Measurements from ENCODE around the gene NLRC5.
"Not testable (repeated sequence)": the region's sequence is repeated elsewhere in the genome, so short reads cannot be mapped to it uniquely, and the experiment has no call there.

NLRC5 gene

GRCh38 chr16:57049678-57050077 is 60.3 kb downstream of the NLRC5 start:
- no peak for DNase-seq (ENCODE audit: low spot score)

- no peak for DNase-seq (ENCODE audit: low spot score)
Observed at GRCh38 chr16:57051696-57052228, 62.4 kb downstream of the NLRC5 start.

DNA sequence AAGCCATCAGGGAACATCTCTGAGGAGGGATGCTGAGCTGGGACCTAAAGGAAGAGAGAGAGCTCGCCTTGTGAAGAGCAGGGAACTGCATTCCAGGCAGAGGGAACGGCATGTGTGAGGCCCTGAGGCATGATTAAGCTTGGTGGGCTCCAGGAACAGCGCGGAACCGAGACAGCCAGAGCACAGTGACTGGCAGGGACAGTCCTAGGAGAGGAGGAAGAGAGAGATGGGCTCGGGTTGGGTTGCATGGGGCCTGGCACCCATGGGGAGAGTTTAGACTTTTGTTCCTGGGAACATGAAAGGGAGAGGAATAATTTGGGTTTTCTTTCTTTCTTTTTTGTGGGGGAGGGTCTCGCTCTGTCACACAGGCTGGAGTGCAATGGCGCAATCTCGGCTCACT is 63.8 kb downstream of the NLRC5 start:
- no peak for DNase-seq (ENCODE audit: low spot score)

- no peak for DNase-seq (ENCODE audit: low spot score)
Observed at GRCh38 chr16:57054338-57054737, 65.0 kb downstream of the NLRC5 start.

DNA sequence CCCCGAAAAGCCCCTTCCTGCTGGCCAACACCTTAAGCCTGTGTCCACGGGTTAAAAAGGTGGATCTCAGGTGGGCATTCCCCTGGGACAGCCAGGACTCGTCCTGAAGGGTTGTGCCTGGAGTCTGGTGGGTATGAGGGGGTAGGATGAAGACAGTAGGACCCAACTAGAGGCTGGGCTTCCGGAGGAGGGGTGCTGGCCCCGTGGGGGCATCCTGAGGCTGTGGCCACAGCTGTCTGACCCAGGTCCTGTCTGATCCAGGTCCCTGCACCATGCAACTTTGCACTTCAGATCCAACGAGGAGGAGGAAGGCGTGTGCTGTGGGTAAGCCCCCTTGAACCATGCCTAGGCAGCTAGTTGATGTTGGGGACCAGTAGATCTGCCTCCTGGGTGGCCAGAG is 65.4 kb downstream of the NLRC5 start:
- DNase-seq (ENCODE audit: low spot score), result no peak

DNA sequence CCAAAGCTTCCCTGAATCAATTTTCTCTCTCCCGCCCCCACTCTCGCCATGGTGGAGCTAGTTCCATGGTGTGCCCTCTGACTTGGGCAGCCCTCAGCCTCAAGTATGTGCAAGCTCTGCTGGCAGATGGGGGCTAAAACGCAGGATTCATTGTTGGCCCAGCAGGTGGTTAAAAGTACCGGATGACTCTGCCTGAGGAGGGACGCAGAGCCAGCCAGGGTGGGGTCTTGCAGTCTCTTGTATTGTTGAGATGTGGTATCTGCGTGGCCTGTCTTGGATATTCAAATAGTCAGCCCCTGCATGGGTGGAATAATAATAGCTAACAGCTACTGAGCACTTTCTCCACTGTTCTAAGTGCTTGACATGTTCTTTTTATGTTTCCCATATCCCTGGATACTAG is 66.3 kb downstream of the NLRC5 start:
- no peak for DNase-seq (ENCODE audit: low spot score)

GRCh38 chr16:57058291-57058861 is 69.0 kb downstream of the NLRC5 start:
- no peak for DNase-seq (ENCODE audit: low spot score)

- no peak for DNase-seq (ENCODE audit: low spot score)
Observed at GRCh38 chr16:57060323-57061083, 71.1 kb downstream of the NLRC5 start.

DNA sequence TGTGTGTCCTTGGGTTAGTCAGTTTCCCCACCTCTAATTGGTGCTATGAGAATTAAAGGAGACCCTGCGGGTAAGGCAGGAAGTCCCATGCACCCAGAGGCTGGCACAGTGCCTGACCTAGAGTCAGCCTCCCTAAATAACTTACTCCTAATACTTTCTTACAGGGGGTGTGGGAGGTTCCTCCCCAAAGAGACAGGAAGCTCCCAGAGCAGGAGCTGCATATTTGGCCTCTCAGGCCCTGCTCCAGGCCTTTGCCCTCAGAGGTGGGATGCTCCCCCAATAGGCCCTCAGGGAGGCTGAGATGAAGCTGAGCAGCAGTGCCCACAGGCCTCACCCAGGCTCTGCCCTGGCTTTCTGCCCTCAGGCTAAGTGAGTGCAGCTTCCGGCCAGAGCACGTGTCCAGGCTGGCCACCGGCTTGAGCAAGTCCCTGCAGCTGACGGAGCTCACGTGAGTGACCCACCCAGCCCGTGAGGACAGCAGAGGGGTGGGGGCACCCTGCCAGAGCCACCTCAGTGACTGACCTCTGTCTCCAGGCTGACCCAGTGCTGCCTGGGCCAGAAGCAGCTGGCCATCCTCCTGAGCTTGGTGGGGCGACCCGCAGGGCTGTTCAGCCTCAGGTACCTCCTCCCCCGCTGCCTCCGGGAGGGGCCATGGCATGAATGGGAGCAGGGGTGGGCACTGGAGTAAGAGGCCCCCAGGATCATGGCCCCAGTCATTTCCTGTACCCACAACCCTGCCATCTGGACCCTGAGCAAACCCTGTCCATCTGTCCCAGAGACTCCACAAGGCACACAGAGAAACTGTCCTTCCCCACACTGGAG is 71.9 kb downstream of the NLRC5 start:
- no peak for DNase-seq (ENCODE audit: low spot score)

- DNase-seq (ENCODE audit: low spot score), result no peak
Observed at GRCh38 chr16:57062329-57062728, 73.0 kb downstream of the NLRC5 start.

DNA sequence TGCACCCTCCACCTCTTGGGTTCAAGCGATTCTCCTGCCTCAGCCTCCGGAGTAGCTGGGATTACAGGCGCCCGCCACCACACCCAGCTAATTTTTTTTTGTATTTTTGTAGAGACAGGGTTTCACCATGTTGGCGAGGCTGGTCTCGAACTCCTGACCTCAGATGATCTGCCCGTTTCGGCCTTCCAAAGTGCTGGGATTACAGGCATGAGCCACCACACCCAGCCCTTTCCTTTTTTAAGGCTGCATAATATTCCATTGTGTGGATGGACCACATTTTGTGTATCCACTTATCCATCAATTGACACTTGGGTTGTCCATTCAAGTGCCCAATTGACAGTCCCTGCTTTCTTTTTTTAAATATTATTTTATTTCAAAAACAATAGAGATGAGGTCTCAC is 73.8 kb downstream of the NLRC5 start:
- DNase-seq (ENCODE audit: low spot score), result not testable (repeated sequence)

GRCh38 chr16:57064995-57065394 is 75.6 kb downstream of the NLRC5 start:
- DNase-seq (ENCODE audit: low spot score), result no peak

GRCh38 chr16:57066625-57067024 is 77.3 kb downstream of the NLRC5 start:
- no peak for DNase-seq (ENCODE audit: low spot score)

GRCh38 chr16:57067347-57067746 is 78.0 kb downstream of the NLRC5 start:
- DNase-seq (ENCODE audit: low spot score), result no peak

DNA sequence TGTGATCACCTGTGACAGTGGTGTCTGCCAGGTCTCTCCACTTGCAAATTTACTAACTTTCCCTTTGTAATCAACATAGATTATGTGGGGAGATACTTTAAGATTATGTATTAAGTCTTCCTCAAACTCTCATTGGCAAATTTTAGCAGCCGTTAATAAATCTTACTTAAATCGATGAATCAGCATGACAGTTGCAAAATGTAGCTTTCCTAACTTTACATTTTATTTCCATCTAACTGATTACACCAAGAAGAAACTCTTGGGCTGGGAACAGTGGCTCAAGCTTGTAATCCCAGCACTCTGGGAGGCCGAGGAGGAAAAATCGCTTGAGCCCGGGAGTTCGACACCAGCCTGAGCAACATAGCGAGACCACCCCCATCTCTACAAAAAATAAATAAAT is 79.7 kb downstream of the NLRC5 start:
- no peak for DNase-seq (ENCODE audit: low spot score)

GRCh38 chr16:57069635-57070370 is 80.4 kb downstream of the NLRC5 start:
- no peak for DNase-seq (ENCODE audit: low spot score)

DNA sequence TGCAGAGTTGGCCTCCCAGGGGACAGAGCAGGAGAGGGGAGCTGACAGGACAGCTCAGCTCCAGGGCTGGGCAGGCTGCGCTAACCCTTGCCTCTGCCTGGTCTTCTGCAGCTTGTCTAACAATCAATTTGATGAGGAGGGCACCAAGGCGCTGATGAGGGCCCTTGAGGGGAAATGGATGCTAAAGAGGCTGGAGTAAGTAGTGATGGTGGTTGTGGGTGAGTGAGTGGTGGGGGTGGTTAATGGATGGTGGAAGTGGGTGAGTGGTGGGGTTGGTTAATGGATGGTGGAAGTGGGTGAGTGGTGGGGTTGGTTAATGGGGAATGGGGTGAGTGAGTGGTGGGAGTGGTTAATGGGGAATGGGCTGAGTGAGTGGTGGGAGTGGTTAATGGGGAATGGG is 81.1 kb downstream of the NLRC5 start:
- no peak for DNase-seq (ENCODE audit: low spot score)

DNA sequence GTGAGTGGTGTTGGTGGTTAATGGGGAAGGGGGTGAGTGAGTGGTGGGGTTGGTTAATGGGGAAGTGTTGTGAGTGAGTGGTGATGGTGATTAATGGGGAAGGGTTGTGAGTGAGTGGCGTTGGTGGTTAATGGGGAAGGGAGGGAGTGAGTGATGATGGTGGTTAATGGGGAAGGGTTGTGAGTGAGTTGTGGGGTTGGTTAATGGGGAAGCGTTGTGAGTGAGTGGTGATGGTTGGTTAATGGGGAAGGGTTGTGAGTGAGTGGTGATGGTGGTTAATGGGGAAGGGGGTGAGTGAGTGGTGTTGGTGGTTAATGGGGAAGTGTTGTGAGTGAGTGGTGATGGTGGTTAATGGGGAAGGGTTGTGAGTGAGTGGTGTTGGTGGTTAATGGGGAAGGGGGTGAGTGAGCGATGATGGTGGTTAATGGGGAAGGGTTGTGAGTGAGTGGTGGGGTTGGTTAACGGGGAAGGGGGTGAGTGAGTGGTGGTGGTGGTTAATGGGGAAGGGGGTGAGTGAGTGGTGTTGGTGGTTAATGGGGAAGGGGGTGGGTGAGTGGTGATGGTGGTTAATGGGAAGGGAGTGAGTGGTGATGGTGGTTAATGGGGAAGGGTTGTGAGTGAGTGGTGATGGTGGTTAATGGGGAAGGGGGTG is 81.8 kb downstream of the NLRC5 start:
- DNase-seq (ENCODE audit: low spot score), result not testable (repeated sequence)

GRCh38 chr16:57071831-57072582 is 82.7 kb downstream of the NLRC5 start:
- DNase-seq (ENCODE audit: low spot score), result no peak

GRCh38 chr16:57072616-57073275 is 83.4 kb downstream of the NLRC5 start:
- DNase-seq (ENCODE audit: low spot score), result no peak

All from RKO (cell line).